HFF-Myc (cell line): ENCODE results near the gene TBC1D9.

Experiments used
- DNase-seq: peaks from one replicate; pipeline ENCODE4 v3.0.0-alpha.2; 2011; ENCODE audit warnings: low read depth; ENCODE audit errors: extremely low read depth
- H3K4me3 ChIP-seq: replicated peaks from 2 replicates; pipeline ENCODE4 v1.5.1; 2011; ENCODE audit warnings: low read depth, mild to moderate bottlenecking, control low read depth, low read length
- CTCF ChIP-seq: IDR thresholded peaks from 2 replicates; pipeline ENCODE4 v1.5.1; 2012; ENCODE audit warnings: mild to moderate bottlenecking, low read depth, low read length, control low read depth; ENCODE audit errors: missing control alignments

TBC1D9 gene

DNA sequence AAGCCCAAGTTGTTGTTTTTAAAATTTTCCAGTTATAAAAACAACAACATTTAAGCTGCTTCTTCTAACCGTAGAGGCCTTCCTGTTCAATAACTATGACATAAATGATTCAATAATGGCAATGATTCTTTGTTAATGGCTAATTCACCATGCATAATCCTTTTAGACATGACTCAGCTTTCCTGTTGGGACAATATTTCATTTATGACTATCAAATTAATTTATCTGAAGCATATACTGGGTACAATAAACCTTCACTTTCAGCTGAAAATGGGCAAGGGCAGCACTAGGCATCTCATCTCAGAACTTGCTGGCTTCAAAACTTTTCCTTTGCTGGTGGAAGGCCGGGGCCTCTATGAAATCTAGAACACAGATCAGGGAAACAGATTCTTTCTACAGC is 38.9 kb downstream of the TBC1D9 start:
- no peak for TF ChIP-seq CTCF
- H3K4me3 ChIP-seq = no peak overlapping the region
- DNase-seq = no peak

- no peak for TF ChIP-seq CTCF
- no peak for DNase-seq
Measured at GRCh38 chr4:140715119-140715518, 41.1 kb downstream of the TBC1D9 start.

DNA sequence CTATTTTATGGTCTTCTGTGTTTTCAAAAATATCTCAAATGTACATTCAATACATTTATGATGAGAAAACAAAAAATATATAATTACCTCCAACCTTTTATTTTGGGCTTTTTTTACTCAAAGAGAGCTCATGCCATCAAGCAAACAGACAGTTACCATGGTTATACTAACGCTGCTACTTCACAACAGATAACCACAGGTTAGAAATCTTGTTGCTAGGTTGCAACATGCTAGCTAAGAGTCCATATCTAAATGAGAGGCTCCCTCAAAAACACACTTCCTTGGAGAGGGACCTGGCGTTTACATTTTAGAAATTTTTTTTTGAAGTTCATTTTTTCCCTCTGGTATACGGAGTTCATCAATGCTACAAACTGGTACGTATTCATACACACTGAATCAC is 44.3 kb downstream of the TBC1D9 start:
- H3K4me3 ChIP-seq = no peak overlapping the region
- no peak for DNase-seq
- TF ChIP-seq CTCF = no peak

More at GRCh38 chr4:140715119-140715518, 41.1 kb downstream of the TBC1D9 start:
- no peak overlapping the region for H3K4me3 ChIP-seq

DNA sequence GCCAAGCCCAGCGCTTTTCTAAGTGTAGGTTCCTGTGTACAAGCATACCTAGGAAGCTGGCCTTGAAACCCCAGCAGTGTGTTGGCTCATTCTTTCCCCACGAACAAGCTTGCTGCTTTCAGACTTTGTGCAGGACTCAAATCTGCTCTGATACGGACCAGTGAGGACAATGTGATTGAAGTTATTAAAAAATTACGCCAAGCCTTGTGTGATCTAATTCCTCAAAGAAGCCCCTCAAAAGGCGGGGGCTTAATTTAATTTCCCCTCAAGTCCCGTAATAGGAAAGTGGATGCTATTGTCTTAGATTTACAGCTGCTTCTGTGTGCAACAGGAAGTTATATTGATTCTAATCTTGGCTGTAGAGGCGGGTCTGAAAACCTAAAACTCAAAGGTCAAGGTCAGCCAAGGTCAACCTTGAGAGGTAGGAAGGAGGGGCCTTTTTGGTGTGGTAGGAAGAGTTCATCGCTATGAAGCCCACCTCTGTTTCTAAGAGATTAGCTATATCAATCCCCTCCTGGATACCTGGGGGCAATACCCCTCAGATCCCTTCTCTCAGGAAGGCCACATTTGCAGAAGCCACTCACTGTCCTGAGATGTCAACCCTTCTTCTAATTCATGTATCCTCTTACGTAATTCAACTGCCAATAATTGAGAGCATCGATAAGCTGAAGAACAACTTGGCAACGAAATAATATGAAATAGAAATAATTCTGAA is 45.1 kb downstream of the TBC1D9 start:
- DNase-seq = no peak
- no peak for TF ChIP-seq CTCF
- no peak overlapping the region for H3K4me3 ChIP-seq

GRCh38 chr4:140707325-140707724 is 48.9 kb downstream of the TBC1D9 start:
- TF ChIP-seq CTCF = no peak
- no peak for DNase-seq
- no peak overlapping the region for H3K4me3 ChIP-seq

GRCh38 chr4:140706665-140707064 is 49.5 kb downstream of the TBC1D9 start:
- TF ChIP-seq CTCF = no peak
- no peak for DNase-seq
- H3K4me3 ChIP-seq = no peak overlapping the region

GRCh38 chr4:140706276-140706625 is 49.9 kb downstream of the TBC1D9 start:
- no peak for DNase-seq
- no peak for TF ChIP-seq CTCF
- H3K4me3 ChIP-seq = no peak overlapping the region
